Measurements from ENCODE around the gene STRBP. TPM values are rescaled to one million over a fixed set of nuclear protein-coding genes. Genes with fewer than 3 reads are reported as not detected.
"Not testable (repeated sequence)": the region's sequence is repeated elsewhere in the genome, so short reads cannot be mapped to it uniquely, and the experiment has no call there.

STRBP gene
- total RNA-seq, 2 donors from 2014 or later: 2.8 to 3.3 TPM

DNA sequence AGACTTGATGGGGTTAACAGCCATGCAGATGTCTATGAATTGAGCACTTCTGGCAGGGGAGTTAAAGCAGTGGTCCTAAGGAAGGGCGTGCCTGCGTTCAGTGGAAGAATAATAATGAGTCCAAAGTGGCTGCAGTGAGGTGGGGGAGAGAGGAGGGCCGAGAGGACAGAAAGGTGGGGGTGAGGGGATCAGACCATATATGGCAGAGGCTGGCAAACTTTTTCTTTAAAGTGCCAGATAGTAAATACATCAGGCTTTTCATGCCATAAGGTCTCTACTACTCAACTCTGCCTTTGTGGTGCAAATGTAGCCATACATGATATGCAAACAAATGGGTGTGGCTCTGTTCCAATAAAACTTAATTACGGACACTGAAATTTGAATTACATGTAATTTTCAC, 77.1 kb downstream of the STRBP start:
- Histone ChIP-seq H3K9me3 (no peaks in the 10 kb centered on the region), H3K27me3 (replicated peaks; ENCODE audit: insufficient read depth) (no peaks in the 10 kb centered on the region), H3K27ac (no peak overlapping the region), H3K36me3 (no peaks in the 10 kb centered on the region), H3K4me1 (ENCODE audit: control insufficient read depth in 1 of 2, low read depth in 2 of 2) (no peaks in the 10 kb centered on the region), H3K4me3 (no peak overlapping the region)
- DNase-seq (ENCODE audit: low spot score): no peak
- TF ChIP-seq, protein P1, sequence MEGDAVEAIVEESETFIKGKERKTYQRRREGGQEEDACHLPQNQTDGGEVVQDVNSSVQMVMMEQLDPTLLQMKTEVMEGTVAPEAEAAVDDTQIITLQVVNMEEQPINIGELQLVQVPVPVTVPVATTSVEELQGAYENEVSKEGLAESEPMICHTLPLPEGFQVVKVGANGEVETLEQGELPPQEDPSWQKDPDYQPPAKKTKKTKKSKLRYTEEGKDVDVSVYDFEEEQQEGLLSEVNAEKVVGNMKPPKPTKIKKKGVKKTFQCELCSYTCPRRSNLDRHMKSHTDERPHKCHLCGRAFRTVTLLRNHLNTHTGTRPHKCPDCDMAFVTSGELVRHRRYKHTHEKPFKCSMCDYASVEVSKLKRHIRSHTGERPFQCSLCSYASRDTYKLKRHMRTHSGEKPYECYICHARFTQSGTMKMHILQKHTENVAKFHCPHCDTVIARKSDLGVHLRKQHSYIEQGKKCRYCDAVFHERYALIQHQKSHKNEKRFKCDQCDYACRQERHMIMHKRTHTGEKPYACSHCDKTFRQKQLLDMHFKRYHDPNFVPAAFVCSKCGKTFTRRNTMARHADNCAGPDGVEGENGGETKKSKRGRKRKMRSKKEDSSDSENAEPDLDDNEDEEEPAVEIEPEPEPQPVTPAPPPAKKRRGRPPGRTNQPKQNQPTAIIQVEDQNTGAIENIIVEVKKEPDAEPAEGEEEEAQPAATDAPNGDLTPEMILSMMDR (IDR thresholded peaks at IDR 0.05): no peak
- ATAC-seq (ENCODE audit: insufficient number of reproducible peaks, low FRiP score, low read depth): no peak

DNA sequence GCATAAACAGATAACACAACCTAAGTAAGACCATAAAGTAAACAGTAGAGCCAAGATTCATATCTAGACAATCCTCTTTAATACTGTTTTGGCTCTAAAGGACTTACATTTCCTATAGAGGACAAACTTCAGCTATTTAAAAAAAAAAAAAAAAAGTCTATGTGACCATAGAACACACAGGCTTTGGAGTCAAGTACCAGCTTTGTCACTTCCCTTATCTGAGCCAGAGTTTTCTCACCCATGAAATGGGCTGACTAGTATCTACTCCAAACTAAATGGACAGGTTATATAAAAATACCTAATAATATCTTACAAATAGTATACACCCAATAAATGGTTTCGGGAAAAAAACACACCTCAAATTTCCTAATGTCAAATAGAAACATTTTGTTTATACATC, 81.3 kb downstream of the STRBP start:
- DNase-seq (ENCODE audit: low spot score): no peak
- H3K36me3 ChIP-seq: no peaks in the 10 kb centered on the region
- TF ChIP-seq, protein P1 (IDR thresholded peaks at IDR 0.05): no peak

DNA sequence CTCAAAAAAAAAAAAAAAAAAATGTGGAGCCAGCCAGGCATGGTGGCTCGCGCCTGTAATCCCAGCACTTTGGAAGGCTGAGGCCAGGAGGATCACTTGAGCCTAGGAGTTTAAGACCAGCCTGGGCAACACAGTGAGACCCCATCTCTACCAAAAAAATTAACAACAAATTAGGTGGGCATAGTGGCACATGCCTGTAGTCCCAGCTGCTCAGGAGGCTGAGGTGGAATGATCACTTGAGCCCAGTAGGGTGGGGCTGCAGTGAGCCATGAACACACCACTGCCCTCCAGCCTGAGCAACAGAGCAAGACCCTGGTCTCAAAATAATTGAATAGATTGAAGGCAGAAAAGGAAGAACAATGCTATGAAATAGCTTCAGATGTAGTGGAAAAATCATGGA, 82.4 kb downstream of the STRBP start:
- not testable (repeated sequence) for H3K4me1 ChIP-seq (ENCODE audit: control insufficient read depth in 1 of 2, low read depth in 2 of 2); H3K27me3 ChIP-seq (replicated peaks; ENCODE audit: insufficient read depth); H3K9me3 ChIP-seq; H3K4me3 ChIP-seq; H3K36me3 ChIP-seq; ATAC-seq (ENCODE audit: insufficient number of reproducible peaks, low FRiP score, low read depth); H3K27ac ChIP-seq; DNase-seq (ENCODE audit: low spot score)

More for the DNA sequence above, 81.3 kb downstream of the STRBP start:
- H3K27ac ChIP-seq: no peak overlapping the region
- no peaks in the 10 kb centered on the region for H3K27me3 ChIP-seq (replicated peaks; ENCODE audit: insufficient read depth)
- H3K4me3 ChIP-seq: no peak overlapping the region
- no peak for ATAC-seq (ENCODE audit: insufficient number of reproducible peaks, low FRiP score, low read depth)
- H3K4me1 ChIP-seq (ENCODE audit: control insufficient read depth in 1 of 2, low read depth in 2 of 2): peaks cover 0 to 6% of the 10 kb centered on the region in 2 donors
- no peaks in the 10 kb centered on the region for H3K9me3 ChIP-seq

DNA sequence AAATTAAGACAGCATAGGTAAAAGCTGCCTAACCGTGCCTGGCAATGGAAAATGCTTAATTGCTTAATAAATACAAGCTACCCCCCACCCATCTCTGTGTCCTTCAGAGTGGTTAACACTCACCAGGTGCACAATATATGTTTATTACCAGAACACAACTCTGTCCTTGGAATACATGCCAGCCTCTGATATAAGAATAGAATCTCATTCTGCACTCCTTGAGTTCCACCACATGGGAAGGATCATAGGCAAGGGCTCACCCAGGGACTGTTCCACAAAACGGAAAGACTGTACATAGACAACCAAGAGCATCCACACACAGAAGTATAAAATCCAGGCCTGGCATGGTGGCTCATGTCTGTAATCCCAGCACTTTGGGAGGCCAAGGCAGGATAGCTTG, 91.4 kb downstream of the STRBP start:
- no peaks in the 10 kb centered on the region for H3K9me3 ChIP-seq
- H3K27me3 ChIP-seq (replicated peaks; ENCODE audit: insufficient read depth): no peaks in the 10 kb centered on the region
- no peak overlapping the region for H3K27ac ChIP-seq
- no peaks in the 10 kb centered on the region for H3K36me3 ChIP-seq
- no peak for DNase-seq (ENCODE audit: low spot score)
- TF ChIP-seq, protein P1 (IDR thresholded peaks at IDR 0.05): no peak
- peaks cover 0 to 2% of the 10 kb centered on the region in 2 donors for H3K4me1 ChIP-seq (ENCODE audit: control insufficient read depth in 1 of 2, low read depth in 2 of 2)
- no peak for ATAC-seq (ENCODE audit: insufficient number of reproducible peaks, low FRiP score, low read depth)
- H3K4me3 ChIP-seq: no peak overlapping the region

DNA sequence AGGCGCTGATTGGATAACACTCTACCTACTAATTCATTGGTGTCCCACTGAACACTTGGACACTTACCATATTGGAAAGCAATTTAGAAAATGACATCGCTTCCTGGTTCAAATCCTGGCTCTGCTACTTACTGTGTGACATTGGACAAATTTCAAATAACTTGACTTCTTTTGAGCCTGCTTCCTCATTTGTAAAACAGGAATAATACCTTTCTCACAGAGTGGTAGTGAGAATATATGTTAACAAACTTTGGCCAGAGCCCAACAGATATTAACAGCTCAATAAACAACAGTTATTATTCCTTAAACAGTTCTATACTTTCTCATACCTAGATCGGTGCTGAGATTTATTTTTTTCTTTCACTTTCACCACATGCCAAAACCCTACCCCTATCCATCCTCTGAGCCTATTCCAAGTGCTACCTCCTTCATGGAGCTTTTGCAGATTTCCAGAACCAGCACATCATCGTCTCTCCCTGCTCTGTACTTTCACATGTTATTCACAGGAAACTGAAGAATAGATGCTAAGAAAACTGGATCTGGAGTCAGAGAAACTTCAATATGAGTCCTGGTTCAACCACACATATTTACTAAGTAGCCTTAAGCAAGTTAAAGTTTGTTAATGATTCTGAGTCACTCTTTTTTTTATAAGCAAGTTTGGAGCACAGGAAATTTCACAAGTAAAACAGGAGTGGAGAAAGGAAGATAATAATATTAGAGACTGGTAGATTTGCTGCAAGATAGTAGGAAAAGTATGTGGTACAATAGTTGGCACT, 92.3 kb downstream of the STRBP start:
- no peak for ATAC-seq (ENCODE audit: insufficient number of reproducible peaks, low FRiP score, low read depth)
- Histone ChIP-seq H3K4me1 (ENCODE audit: control insufficient read depth in 1 of 2, low read depth in 2 of 2) (no peaks in the 10 kb centered on the region), H3K4me3 (no peak overlapping the region), H3K27ac (no peak overlapping the region), H3K9me3 (no peaks in the 10 kb centered on the region), H3K36me3 (no peaks in the 10 kb centered on the region), H3K27me3 (replicated peaks; ENCODE audit: insufficient read depth) (no peaks in the 10 kb centered on the region)
- TF ChIP-seq, protein P1 (IDR thresholded peaks at IDR 0.05): no peak
- no peak for DNase-seq (ENCODE audit: low spot score)
